Liver (tissue), 9 donors: ENCODE measurements around the gene KLF2. TPM values are rescaled to one million over a fixed set of nuclear protein-coding genes. Genes with fewer than 3 reads are reported as not detected.

Experiments used
- DNase-seq: peaks from one replicate; pipeline ENCODE4 v3.0.0-alpha.2; 2017; ENCODE audit warnings: low spot score
- H3K27ac ChIP-seq, 2 donors: one replicate each; pipeline ENCODE4 v1.7.0; 2013; ENCODE audit warnings: inconsistent platforms in 2 of 2, low read length in 2 of 2, control low read depth in 1 of 2, low read depth in 1 of 2, mild to moderate bottlenecking in 1 of 2
- H3K27me3 ChIP-seq, 4 donors: one replicate each; pipeline versions ENCODE4 v1.6.1 to v1.7.0; 2013; ENCODE audit warnings: low read length in 3 of 4, inconsistent platforms in 1 of 4, mild to moderate bottlenecking in 1 of 4, moderate library complexity in 1 of 4; ENCODE audit not compliant: control insufficient read depth in 4 of 4, insufficient read depth in 4 of 4
- H3K36me3 ChIP-seq, 4 donors: one replicate each; pipeline versions ENCODE4 v1.6.1 to v1.7.0; 2013; ENCODE audit warnings: low read length in 3 of 4, mild to moderate bottlenecking in 3 of 4, low read depth in 1 of 4, moderate library complexity in 1 of 4; ENCODE audit not compliant: control insufficient read depth in 4 of 4, insufficient read depth in 3 of 4
- H3K4me1 ChIP-seq, 4 donors: one replicate each; pipeline versions ENCODE4 v1.6.1 to v1.7.0; 2013; ENCODE audit warnings: low read length in 3 of 4, mild to moderate bottlenecking in 3 of 4, moderate library complexity in 1 of 4; ENCODE audit not compliant: control insufficient read depth in 4 of 4, insufficient read depth in 4 of 4
- H3K4me3 ChIP-seq, 3 donors: one replicate each; pipeline versions ENCODE4 v1.6.1 to v1.7.0; 2013; ENCODE audit warnings: low read length in 3 of 3, control low read depth in 1 of 3, low read depth in 1 of 3, mild to moderate bottlenecking in 1 of 3
- H3K9ac ChIP-seq, 2 donors: one replicate each; pipeline ENCODE4 v1.7.0; 2013; ENCODE audit warnings: low read length in 2 of 2, mild to moderate bottlenecking in 2 of 2, moderate library complexity in 2 of 2, control low read depth in 1 of 2, low read depth in 1 of 2
- H3K9me3 ChIP-seq, 4 donors: one replicate each; pipeline versions ENCODE4 v1.6.1 to v1.7.0; 2013; ENCODE audit warnings: low read length in 3 of 4; ENCODE audit not compliant: control insufficient read depth in 4 of 4
- ATF3 ChIP-seq: IDR thresholded peaks from 2 replicates; pipeline ENCODE4 v1.6.1; 2016; ENCODE audit warnings: antibody characterized with exemption
- EGR1 ChIP-seq, 2 donors: IDR thresholded peaks; 2 replicates each; pipeline ENCODE4 v1.6.1; 2016 to 2018; ENCODE audit warnings: antibody characterized with exemption in 2 of 2, low read depth in 2 of 2
- FOXA1 ChIP-seq: IDR thresholded peaks from 2 replicates; pipeline ENCODE4 v1.6.1; 2016; ENCODE audit warnings: antibody characterized with exemption
- FOXA2 ChIP-seq: IDR thresholded peaks from 2 replicates; pipeline ENCODE4 v1.6.1; 2016; ENCODE audit warnings: antibody characterized with exemption
- GABPA ChIP-seq, 2 donors: IDR thresholded peaks in 1 of 2; conservative IDR thresholded peaks in 1 of 2; 2 replicates each; pipeline ENCODE4 v1.6.1; 2016; ENCODE audit warnings: antibody characterized with exemption in 2 of 2, mild to moderate bottlenecking in 1 of 2, moderate library complexity in 1 of 2
- HNF4A ChIP-seq, 2 donors: conservative IDR thresholded peaks; 2 replicates each; pipeline ENCODE4 v1.6.1; 2016; ENCODE audit warnings: antibody characterized with exemption in 2 of 2, mild to moderate bottlenecking in 2 of 2
- HNF4G ChIP-seq: IDR thresholded peaks from 2 replicates; pipeline ENCODE4 v1.6.1; 2016; ENCODE audit warnings: antibody characterized with exemption
- JUND ChIP-seq, 2 donors: IDR thresholded peaks; 2 replicates each; pipeline ENCODE4 v1.6.1; 2016; ENCODE audit warnings: antibody characterized with exemption in 2 of 2
- MAX ChIP-seq: IDR thresholded peaks from 2 replicates; pipeline ENCODE4 v1.6.1; 2016; ENCODE audit warnings: antibody characterized with exemption
- NR2F2 ChIP-seq: IDR thresholded peaks from 2 replicates; pipeline ENCODE4 v1.6.1; 2016; ENCODE audit warnings: antibody characterized with exemption
- RAD21 ChIP-seq, 2 donors: IDR thresholded peaks; 2 replicates each; pipeline ENCODE4 v1.6.1; 2016; ENCODE audit warnings: antibody characterized with exemption in 2 of 2, mild to moderate bottlenecking in 2 of 2
- REST ChIP-seq: IDR thresholded peaks from 2 replicates; pipeline ENCODE4 v1.6.1; 2016; ENCODE audit warnings: antibody characterized with exemption, mild to moderate bottlenecking
- RXRA ChIP-seq, 2 donors: IDR thresholded peaks; 2 replicates each; pipeline ENCODE4 v1.6.1; 2017 to 2018; ENCODE audit warnings: antibody characterized with exemption in 2 of 2, mild to moderate bottlenecking in 1 of 2
- SP1 ChIP-seq: IDR thresholded peaks from 2 replicates; pipeline ENCODE4 v1.6.1; 2018; ENCODE audit warnings: antibody characterized with exemption, mild to moderate bottlenecking
- TAF1 ChIP-seq: conservative IDR thresholded peaks from 2 replicates; pipeline ENCODE4 v1.6.1; 2016; ENCODE audit warnings: antibody characterized with exemption, mild to moderate bottlenecking
- WGBS: extraction: QIAGEN DNeasy Blood & Tissue Kit; methylation state at CpG from one replicate; pipeline ENCODE4 v1.1.7; 2013; 5-methylcytosine and 5-hydroxymethylcytosine counted together
- polyA plus RNA-seq, 2 donors: library from polyadenylated mRNA; stranded (reverse) in 1 of 2; unstranded in 1 of 2; fragments of 200-250 nt in 1 of 2; fragments of >200 nt in 1 of 2; fragmentation: Nextera tagmentation in 1 of 2; extraction: Ambion mirVana in 1 of 2; gene quantifications; one replicate each; pipeline versions ENCODE4 v1.2.1 to v1.2.3, GENCODE V29; 2013 to 2015
- total RNA-seq, 2 donors: library from RNA; depleted of rRNA; stranded (reverse); fragments of >200 nt; gene quantifications; one replicate each; pipeline ENCODE4 v1.2.3, GENCODE V29; 2014
- TF ChIP-seq, protein P1 (sequence below): IDR thresholded peaks from 2 replicates; pipeline ENCODE4 v1.6.1; 2016; ENCODE audit warnings: antibody characterized with exemption
- donor health status: healthy.
- donor health status: healthy.
- donor health status: healthy.
- donor health status: healthy.
- donor health status: healthy.

The KLF2 gene
- total and polyA plus RNA-seq, 4 donors, result 3.9 to 11.2 (median 4.2) TPM

- 97% methylated on average over 14 of the region's 14 CpGs for WGBS
- DNase-seq, result no peak
- H3K36me3 ChIP-seq, result peaks cover 0 to 24% (median 8%) of the 10 kb centered on the region in 4 donors
These were observed 50.7 kb downstream of the KLF2 start for GRCh38 chr19:16375157-16375935.

GRCh38 chr19:16375936-16376185, 51.2 kb downstream of the KLF2 start:
- 83% methylated on average over 7 of the region's 7 CpGs for WGBS
- Histone ChIP-seq H3K4me1 (peaks cover 8 to 36% (median 28%) of the 10 kb centered on the region in 4 donors), H3K4me3 (no peak overlapping the region), H3K27me3 (no peaks in the 10 kb centered on the region), H3K27ac (no peak overlapping the region), H3K9me3 (no peaks in the 10 kb centered on the region), H3K36me3 (peaks cover 0 to 24% (median 8%) of the 10 kb centered on the region in 4 donors), H3K9ac (no peak overlapping the region)
- no peak for TF ChIP-seq NR2F2
- TF ChIP-seq RAD21 (IDR thresholded peaks at IDR 0.05), result no peak
- no peak for TF ChIP-seq JUND (IDR thresholded peaks at IDR 0.05)
- TF ChIP-seq, protein P1, sequence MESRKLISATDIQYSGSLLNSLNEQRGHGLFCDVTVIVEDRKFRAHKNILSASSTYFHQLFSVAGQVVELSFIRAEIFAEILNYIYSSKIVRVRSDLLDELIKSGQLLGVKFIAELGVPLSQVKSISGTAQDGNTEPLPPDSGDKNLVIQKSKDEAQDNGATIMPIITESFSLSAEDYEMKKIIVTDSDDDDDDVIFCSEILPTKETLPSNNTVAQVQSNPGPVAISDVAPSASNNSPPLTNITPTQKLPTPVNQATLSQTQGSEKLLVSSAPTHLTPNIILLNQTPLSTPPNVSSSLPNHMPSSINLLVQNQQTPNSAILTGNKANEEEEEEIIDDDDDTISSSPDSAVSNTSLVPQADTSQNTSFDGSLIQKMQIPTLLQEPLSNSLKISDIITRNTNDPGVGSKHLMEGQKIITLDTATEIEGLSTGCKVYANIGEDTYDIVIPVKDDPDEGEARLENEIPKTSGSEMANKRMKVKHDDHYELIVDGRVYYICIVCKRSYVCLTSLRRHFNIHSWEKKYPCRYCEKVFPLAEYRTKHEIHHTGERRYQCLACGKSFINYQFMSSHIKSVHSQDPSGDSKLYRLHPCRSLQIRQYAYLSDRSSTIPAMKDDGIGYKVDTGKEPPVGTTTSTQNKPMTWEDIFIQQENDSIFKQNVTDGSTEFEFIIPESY, result no peak
- TF ChIP-seq EGR1 (IDR thresholded peaks at IDR 0.05; ENCODE audit: low read depth in 2 of 2), result no peak
- DNase-seq, result no peak

More at GRCh38 chr19:16375157-16375935, 50.7 kb downstream of the KLF2 start:
- Histone ChIP-seq H3K27ac (no peak overlapping the region), H3K4me1 (peaks cover 8 to 36% (median 28%) of the 10 kb centered on the region in 4 donors), H3K4me3 (no peak overlapping the region), H3K9ac (no peak overlapping the region), H3K27me3 (no peaks in the 10 kb centered on the region), H3K9me3 (no peaks in the 10 kb centered on the region)
- TF ChIP-seq FOXA1, result no peak
- no peak for TF ChIP-seq HNF4A (conservative IDR thresholded peaks at IDR 0.05)
- no peak for TF ChIP-seq TAF1
- TF ChIP-seq RAD21 (IDR thresholded peaks at IDR 0.05), result no peak
- TF ChIP-seq ATF3, result no peak
- TF ChIP-seq JUND (IDR thresholded peaks at IDR 0.05), result no peak
- no peak for TF ChIP-seq EGR1 (IDR thresholded peaks at IDR 0.05; ENCODE audit: low read depth in 2 of 2)
- TF ChIP-seq GABPA (IDR thresholded peaks at IDR 0.05 in 1 of 2, conservative IDR thresholded peaks at IDR 0.05 in 1 of 2), result no peak
- TF ChIP-seq FOXA2, result no peak
- no peak for TF ChIP-seq HNF4G
- TF ChIP-seq, protein P1, result no peak

DNA sequence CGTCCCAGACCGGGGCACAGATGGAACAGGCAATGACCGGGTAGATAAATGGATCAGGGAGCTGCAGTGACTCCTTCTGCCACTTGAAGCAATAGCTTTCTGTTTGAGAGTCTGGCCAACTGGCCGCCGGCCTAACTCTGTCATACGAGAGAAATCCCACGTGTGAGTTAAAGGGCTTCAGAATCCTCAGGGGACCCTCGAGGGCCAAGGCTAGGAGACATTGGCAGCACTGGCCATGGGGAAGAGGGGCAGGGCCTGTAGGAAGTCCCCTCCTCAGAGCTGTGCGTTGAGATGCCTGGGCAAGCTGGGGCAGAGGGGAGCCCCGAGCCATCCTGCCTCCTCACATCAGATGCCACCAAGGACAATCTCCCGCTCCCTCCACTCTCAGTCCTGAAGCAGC, 51.6 kb downstream of the KLF2 start:
- no peak overlapping the region for H3K27ac ChIP-seq
- TF ChIP-seq RXRA (IDR thresholded peaks at IDR 0.05) (no peak), FOXA2 (no peak), GABPA (IDR thresholded peaks at IDR 0.05 in 1 of 2, conservative IDR thresholded peaks at IDR 0.05 in 1 of 2) (no peak), RAD21 (IDR thresholded peaks at IDR 0.05) (no peak), ATF3 (no peak), MAX (no peak), SP1 (no peak), JUND (IDR thresholded peaks at IDR 0.05) (no peak), REST (no peak)
- TF ChIP-seq, protein P1, result no peak

More for the DNA sequence above, 51.6 kb downstream of the KLF2 start:
- Histone ChIP-seq H3K27me3 (no peaks in the 10 kb centered on the region), H3K4me3 (no peak overlapping the region), H3K36me3 (peaks cover 0 to 24% (median 8%) of the 10 kb centered on the region in 4 donors), H3K9ac (no peak overlapping the region), H3K9me3 (no peaks in the 10 kb centered on the region), H3K4me1 (peaks cover 8 to 36% (median 28%) of the 10 kb centered on the region in 4 donors)
- 90% methylated on average over 11 of the region's 11 CpGs for WGBS
- no peak for DNase-seq
